HCT116 (cell line): ENCODE results near the gene SIT1. TPM values are rescaled to one million over a fixed set of nuclear protein-coding genes. Genes with fewer than 3 reads are reported as not detected.

Experiments
- ATAC-seq: fragments of 200-7000 bp; cut with Tn5 transposase; 2 replicates; pipeline ENCODE4 v1.9.1; 2020; ENCODE audit warnings: mild to moderate bottlenecking, moderate library complexity
- BruUV-seq: library from RNA; stranded (reverse); fragments of 400-500 nt; replicated peaks from 2 replicates; lab custom pipeline; 2021; lab: Mats Ljungman, UMichigan
- CTCF ChIA-PET: fragments of 300-600 bp; sonication (Branson Sonifier 250); formaldehyde crosslinking; loops from one replicate; lab custom pipeline; 2021; ENCODE audit warnings: antibody characterized with exemption; lab: Charles Lee
- POLR2A ChIA-PET: fragments of 300-600, 350-600 bp; sonication (Branson Sonifier 250); formaldehyde crosslinking; loops from one replicate; lab custom pipeline; 2021; ENCODE audit warnings: antibody characterized with exemption; lab: Charles Lee
- RAD21 ChIA-PET, 2 experiments: fragments of 300-600 bp; sonication (Branson Sonifier 250); formaldehyde crosslinking; loops; one replicate each; lab custom pipeline; 2023; ENCODE audit warnings: low total read pairs in 2 of 2; ENCODE audit not compliant: uncharacterized antibody in 2 of 2, unreplicated experiment in 2 of 2, low non-redundant PET in 1 of 2; lab: Charles Lee
- DNase-seq: peaks from one replicate; pipeline ENCODE4 v3.0.0-alpha.2; 2010; ENCODE audit warnings: low read depth, low spot score
- H2AFZ ChIP-seq: fragments of 200-600 bp; shearing (Covaris generic), sonication (generic); 2 replicates; pipeline ENCODE4 v1.6.1; 2017; ENCODE audit warnings: low read depth, mixed run types, mixed read lengths, antibody characterized with exemption, low read length; ENCODE audit not compliant: poor library complexity, severe bottlenecking
- H3K27ac ChIP-seq: 2 replicates; pipeline ENCODE4 v1.5.1; 2012; ENCODE audit warnings: low read depth, low read length
- H3K27me3 ChIP-seq: fragments of 200-600 bp; sonication (generic); 2 replicates; pipeline ENCODE4 v1.6.1; 2016; ENCODE audit warnings: mixed run types, low read length, mixed read lengths; ENCODE audit not compliant: insufficient read depth
- H3K36me3 ChIP-seq, 2 experiments: fragments of 200-500 bp in 1 of 2; fragments of 200-600 bp in 1 of 2; sonication (Bioruptor generic) in 1 of 2; sonication (generic) in 1 of 2; 2 replicates each; pipeline versions ENCODE4 v1.5.1 to v1.6.1; 2014 to 2016; ENCODE audit warnings: low read length in 2 of 2, inconsistent platforms in 1 of 2, mixed read lengths in 1 of 2, mixed run types in 1 of 2; ENCODE audit not compliant: insufficient read depth in 2 of 2, control insufficient read depth in 1 of 2
- H3K4me1 ChIP-seq, 2 experiments: fragments of 200-600 bp in 1 of 2; sonication (generic) in 1 of 2; 2 replicates each; pipeline versions ENCODE4 v1.5.1 to v1.6.1; 2012 to 2017; ENCODE audit warnings: low read length in 2 of 2, inconsistent platforms in 1 of 2, mild to moderate bottlenecking in 1 of 2, mixed read lengths in 1 of 2, mixed run types in 1 of 2, moderate library complexity in 1 of 2; ENCODE audit not compliant: insufficient read depth in 2 of 2, control insufficient read depth in 1 of 2
- H3K4me2 ChIP-seq: fragments of 200-600 bp; sonication (generic); 2 replicates; pipeline ENCODE4 v1.6.1; 2017; ENCODE audit warnings: mixed run types, low read length, mixed read lengths
- H3K4me3 ChIP-seq, 2 experiments: fragments of 200-600 bp in 1 of 2; sonication (generic) in 1 of 2; replicated peaks in 1 of 2; 2 replicates each; pipeline ENCODE4 v1.5.1; 2011 to 2016; ENCODE audit warnings: low read length in 2 of 2, control low read depth in 1 of 2, low read depth in 1 of 2, mild to moderate bottlenecking in 1 of 2, mixed read lengths in 1 of 2, mixed run types in 1 of 2
- H3K79me2 ChIP-seq: fragments of 200-600 bp; sonication (generic); 2 replicates; pipeline ENCODE4 v1.6.1; 2017; ENCODE audit warnings: mild to moderate bottlenecking, mixed run types, low read length, moderate library complexity, mixed read lengths; ENCODE audit not compliant: insufficient read depth
- H3K9ac ChIP-seq: fragments of 200-600 bp; sonication (generic); 2 replicates; pipeline ENCODE4 v1.6.1; 2016; ENCODE audit warnings: low read length, mixed read lengths
- H3K9me2 ChIP-seq: fragments of 200-600 bp; sonication (generic), shearing (Covaris generic); 2 replicates; pipeline ENCODE4 v1.6.1; 2017; ENCODE audit warnings: mixed run types, mild to moderate bottlenecking, moderate library complexity; ENCODE audit not compliant: insufficient read depth
- H3K9me3 ChIP-seq, 2 experiments: fragments of 200-500 bp in 1 of 2; fragments of 200-600 bp in 1 of 2; sonication (Bioruptor generic) in 1 of 2; sonication (generic) in 1 of 2; 2 replicates each; pipeline ENCODE4 v1.6.1; 2014 to 2017; ENCODE audit warnings: low read length in 2 of 2, mixed read lengths in 2 of 2, inconsistent platforms in 1 of 2, low read depth in 1 of 2, mild to moderate bottlenecking in 1 of 2, mixed run types in 1 of 2, moderate library complexity in 1 of 2; ENCODE audit not compliant: control insufficient read depth in 1 of 2, insufficient read depth in 1 of 2
- H4K20me1 ChIP-seq: fragments of 200-600 bp; sonication (generic), shearing (Covaris generic); 2 replicates; pipeline ENCODE4 v1.6.1; 2017; ENCODE audit warnings: mixed run types, mild to moderate bottlenecking, moderate library complexity; ENCODE audit not compliant: insufficient read depth
- CEBPB ChIP-seq: IDR thresholded peaks from 2 replicates; pipeline ENCODE4 v1.6.1; 2012; ENCODE audit warnings: low read depth
- EGR1 ChIP-seq: IDR thresholded peaks from 2 replicates; pipeline ENCODE4 v1.6.1; 2012; ENCODE audit warnings: low read depth
- EZH2phosphoT487 ChIP-seq: fragments of 200-600 bp; IDR thresholded peaks from 2 replicates; pipeline ENCODE4 v1.6.1; 2018; ENCODE audit warnings: antibody characterized with exemption, borderline replicate concordance
- JUND ChIP-seq: IDR thresholded peaks from 2 replicates; pipeline ENCODE4 v1.6.1; 2012
- POLR2A ChIP-seq: IDR thresholded peaks from 2 replicates; pipeline ENCODE4 v1.7.0; 2011; ENCODE audit warnings: borderline replicate concordance; ENCODE audit not compliant: insufficient read depth, insufficient read length; ENCODE audit errors: extremely low read depth
- POLR2AphosphoS5 ChIP-seq: IDR thresholded peaks from 2 replicates; pipeline ENCODE4 v1.6.1; 2011; ENCODE audit warnings: mild to moderate bottlenecking, low read depth, low read length, moderate library complexity
- RAD21 ChIP-seq: IDR thresholded peaks from 2 replicates; pipeline ENCODE4 v1.6.1; 2012; ENCODE audit warnings: low read depth, mild to moderate bottlenecking
- SIN3A ChIP-seq: IDR thresholded peaks from 2 replicates; pipeline ENCODE4 v1.6.1; 2012; ENCODE audit warnings: low read depth
- SP1 ChIP-seq: IDR thresholded peaks from 2 replicates; pipeline ENCODE4 v1.6.1; 2012; ENCODE audit warnings: low read depth
- SRF ChIP-seq: IDR thresholded peaks from 2 replicates; pipeline ENCODE4 v1.6.1; 2012; ENCODE audit warnings: low read depth
- TCF7L2 ChIP-seq: IDR thresholded peaks from 2 replicates; pipeline ENCODE4 v1.7.0; 2011; ENCODE audit warnings: borderline replicate concordance, inconsistent platforms; ENCODE audit not compliant: insufficient read depth, insufficient read length; ENCODE audit errors: extremely low read depth
- ZFX ChIP-seq: fragments of 450-650 bp; IDR thresholded peaks from 2 replicates; pipeline ENCODE4 v1.6.1; 2017
- ZNF274 ChIP-seq: fragments of 200-500 bp; sonication (Bioruptor generic); IDR thresholded peaks from 2 replicates; pipeline ENCODE4 v1.6.1; 2014; ENCODE audit warnings: mild to moderate bottlenecking, low read depth, low read length, inconsistent platforms
- intact Hi-C: fragments of 100-400 bp; cut with micrococcal nuclease; formaldehyde crosslinking; loops from 2 replicates; pipeline ENCODE4 v1.10.0; 2022
- total RNA-seq: library from RNA; stranded (reverse); gene quantifications from one replicate; pipeline ENCODE4 v1.2.1, GENCODE V29; 2021; ENCODE audit not compliant: unreplicated experiment
- TF ChIP-seq, protein P1 (sequence below): IDR thresholded peaks from 2 replicates; pipeline ENCODE4 v1.6.1; 2012
- TF ChIP-seq, protein P2 (sequence below), 3 experiments: fragments of 200-600 bp in 1 of 3; sonication (generic) in 1 of 3; IDR thresholded peaks in 2 of 3; conservative IDR thresholded peaks in 1 of 3; 2 replicates each; pipeline ENCODE4 v1.5.1; 2012 to 2017; ENCODE audit warnings: low read depth in 2 of 3, low read length in 2 of 3, antibody characterized with exemption in 1 of 3, borderline replicate concordance in 1 of 3, control low read depth in 1 of 3, mild to moderate bottlenecking in 1 of 3, mixed read lengths in 1 of 3, mixed run types in 1 of 3, moderate library complexity in 1 of 3; ENCODE audit not compliant: insufficient read depth in 1 of 3
- TF ChIP-seq, protein P3 (sequence below): IDR thresholded peaks from 2 replicates; pipeline ENCODE4 v1.6.1; 2011; ENCODE audit warnings: mild to moderate bottlenecking, low read length, moderate library complexity; ENCODE audit not compliant: insufficient replicate concordance; ENCODE audit errors: extremely low read depth
- TF ChIP-seq, protein P4 (sequence below): IDR thresholded peaks from 2 replicates; pipeline ENCODE4 v1.6.1; 2012; ENCODE audit warnings: low read depth
- TF ChIP-seq, protein P5 (sequence below): IDR thresholded peaks from 2 replicates; pipeline ENCODE4 v1.6.1; 2012

SIT1 gene
- total RNA-seq, 1 experiment from 2014 or later, result not detected

DNA sequence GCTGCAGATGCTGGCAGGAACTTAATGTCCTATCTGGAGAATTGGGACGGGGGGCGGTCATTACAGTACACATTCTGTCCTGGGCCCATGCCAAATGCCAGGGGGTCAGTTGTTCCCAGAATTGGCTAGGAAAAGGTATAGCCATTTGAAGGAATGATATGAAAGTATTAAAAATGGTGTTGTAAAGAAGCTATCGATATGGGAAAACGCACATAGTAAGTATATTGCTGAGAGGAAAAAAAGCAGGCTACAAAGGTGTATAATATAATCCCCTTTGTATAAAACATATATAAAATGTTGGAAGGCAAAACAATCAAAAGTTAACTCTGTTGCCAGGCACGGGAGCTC lies 14.7 kb upstream of the SIT1 start:
- Histone ChIP-seq H3K27ac (peak overlapping the region; percentile 88), H3K27me3 (no peaks in the 10 kb centered on the region)
- intact Hi-C loops, result no loop called here
- POLR2A ChIA-PET, result interaction anchor here (1.1 to 3.0 kb wide), 2 partner anchors 18 to 24 kb away, joined by 4 to 16 read pairs; partner anchors contain the start of gene TPM2
- TF ChIP-seq ZFX (no peak), TCF7L2 (no peak), SIN3A (no peak), ZNF274 (no peak), SRF (no peak), POLR2A (no peak), RAD21 (no peak), JUND (no peak), POLR2AphosphoS5 (no peak), SP1 (no peak), EGR1 (no peak), CEBPB (no peak), EZH2phosphoT487 (no peak)
- TF ChIP-seq, protein P1, sequence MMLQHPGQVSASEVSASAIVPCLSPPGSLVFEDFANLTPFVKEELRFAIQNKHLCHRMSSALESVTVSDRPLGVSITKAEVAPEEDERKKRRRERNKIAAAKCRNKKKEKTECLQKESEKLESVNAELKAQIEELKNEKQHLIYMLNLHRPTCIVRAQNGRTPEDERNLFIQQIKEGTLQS, result no peak
- TF ChIP-seq, protein P2, sequence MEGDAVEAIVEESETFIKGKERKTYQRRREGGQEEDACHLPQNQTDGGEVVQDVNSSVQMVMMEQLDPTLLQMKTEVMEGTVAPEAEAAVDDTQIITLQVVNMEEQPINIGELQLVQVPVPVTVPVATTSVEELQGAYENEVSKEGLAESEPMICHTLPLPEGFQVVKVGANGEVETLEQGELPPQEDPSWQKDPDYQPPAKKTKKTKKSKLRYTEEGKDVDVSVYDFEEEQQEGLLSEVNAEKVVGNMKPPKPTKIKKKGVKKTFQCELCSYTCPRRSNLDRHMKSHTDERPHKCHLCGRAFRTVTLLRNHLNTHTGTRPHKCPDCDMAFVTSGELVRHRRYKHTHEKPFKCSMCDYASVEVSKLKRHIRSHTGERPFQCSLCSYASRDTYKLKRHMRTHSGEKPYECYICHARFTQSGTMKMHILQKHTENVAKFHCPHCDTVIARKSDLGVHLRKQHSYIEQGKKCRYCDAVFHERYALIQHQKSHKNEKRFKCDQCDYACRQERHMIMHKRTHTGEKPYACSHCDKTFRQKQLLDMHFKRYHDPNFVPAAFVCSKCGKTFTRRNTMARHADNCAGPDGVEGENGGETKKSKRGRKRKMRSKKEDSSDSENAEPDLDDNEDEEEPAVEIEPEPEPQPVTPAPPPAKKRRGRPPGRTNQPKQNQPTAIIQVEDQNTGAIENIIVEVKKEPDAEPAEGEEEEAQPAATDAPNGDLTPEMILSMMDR (IDR thresholded peaks at IDR 0.05 in 2 of 3, conservative IDR thresholded peaks at IDR 0.05 in 1 of 3; ENCODE audit: borderline replicate concordance in 1 of 3, insufficient read depth in 1 of 3, low read depth in 2 of 3, low read length in 2 of 3), result no peak
- TF ChIP-seq, protein P3, sequence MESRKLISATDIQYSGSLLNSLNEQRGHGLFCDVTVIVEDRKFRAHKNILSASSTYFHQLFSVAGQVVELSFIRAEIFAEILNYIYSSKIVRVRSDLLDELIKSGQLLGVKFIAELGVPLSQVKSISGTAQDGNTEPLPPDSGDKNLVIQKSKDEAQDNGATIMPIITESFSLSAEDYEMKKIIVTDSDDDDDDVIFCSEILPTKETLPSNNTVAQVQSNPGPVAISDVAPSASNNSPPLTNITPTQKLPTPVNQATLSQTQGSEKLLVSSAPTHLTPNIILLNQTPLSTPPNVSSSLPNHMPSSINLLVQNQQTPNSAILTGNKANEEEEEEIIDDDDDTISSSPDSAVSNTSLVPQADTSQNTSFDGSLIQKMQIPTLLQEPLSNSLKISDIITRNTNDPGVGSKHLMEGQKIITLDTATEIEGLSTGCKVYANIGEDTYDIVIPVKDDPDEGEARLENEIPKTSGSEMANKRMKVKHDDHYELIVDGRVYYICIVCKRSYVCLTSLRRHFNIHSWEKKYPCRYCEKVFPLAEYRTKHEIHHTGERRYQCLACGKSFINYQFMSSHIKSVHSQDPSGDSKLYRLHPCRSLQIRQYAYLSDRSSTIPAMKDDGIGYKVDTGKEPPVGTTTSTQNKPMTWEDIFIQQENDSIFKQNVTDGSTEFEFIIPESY, result no peak
- TF ChIP-seq, protein P4, sequence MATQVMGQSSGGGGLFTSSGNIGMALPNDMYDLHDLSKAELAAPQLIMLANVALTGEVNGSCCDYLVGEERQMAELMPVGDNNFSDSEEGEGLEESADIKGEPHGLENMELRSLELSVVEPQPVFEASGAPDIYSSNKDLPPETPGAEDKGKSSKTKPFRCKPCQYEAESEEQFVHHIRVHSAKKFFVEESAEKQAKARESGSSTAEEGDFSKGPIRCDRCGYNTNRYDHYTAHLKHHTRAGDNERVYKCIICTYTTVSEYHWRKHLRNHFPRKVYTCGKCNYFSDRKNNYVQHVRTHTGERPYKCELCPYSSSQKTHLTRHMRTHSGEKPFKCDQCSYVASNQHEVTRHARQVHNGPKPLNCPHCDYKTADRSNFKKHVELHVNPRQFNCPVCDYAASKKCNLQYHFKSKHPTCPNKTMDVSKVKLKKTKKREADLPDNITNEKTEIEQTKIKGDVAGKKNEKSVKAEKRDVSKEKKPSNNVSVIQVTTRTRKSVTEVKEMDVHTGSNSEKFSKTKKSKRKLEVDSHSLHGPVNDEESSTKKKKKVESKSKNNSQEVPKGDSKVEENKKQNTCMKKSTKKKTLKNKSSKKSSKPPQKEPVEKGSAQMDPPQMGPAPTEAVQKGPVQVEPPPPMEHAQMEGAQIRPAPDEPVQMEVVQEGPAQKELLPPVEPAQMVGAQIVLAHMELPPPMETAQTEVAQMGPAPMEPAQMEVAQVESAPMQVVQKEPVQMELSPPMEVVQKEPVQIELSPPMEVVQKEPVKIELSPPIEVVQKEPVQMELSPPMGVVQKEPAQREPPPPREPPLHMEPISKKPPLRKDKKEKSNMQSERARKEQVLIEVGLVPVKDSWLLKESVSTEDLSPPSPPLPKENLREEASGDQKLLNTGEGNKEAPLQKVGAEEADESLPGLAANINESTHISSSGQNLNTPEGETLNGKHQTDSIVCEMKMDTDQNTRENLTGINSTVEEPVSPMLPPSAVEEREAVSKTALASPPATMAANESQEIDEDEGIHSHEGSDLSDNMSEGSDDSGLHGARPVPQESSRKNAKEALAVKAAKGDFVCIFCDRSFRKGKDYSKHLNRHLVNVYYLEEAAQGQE, result no peak
- TF ChIP-seq, protein P5, sequence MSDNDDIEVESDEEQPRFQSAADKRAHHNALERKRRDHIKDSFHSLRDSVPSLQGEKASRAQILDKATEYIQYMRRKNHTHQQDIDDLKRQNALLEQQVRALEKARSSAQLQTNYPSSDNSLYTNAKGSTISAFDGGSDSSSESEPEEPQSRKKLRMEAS, result no peak
- TF ChIP-seq, all 23 proteins: peak for 0
- DNase-seq (no peak), ATAC-seq (no peak)
- peak overlapping the region; percentile 87 for H3K4me2 ChIP-seq
- H4K20me1 ChIP-seq, result no peaks in the 10 kb centered on the region
- ChIA-PET RAD21 (no interaction called here), CTCF (interaction anchor here (1.0 to 2.0 kb wide), 3 partner anchors 31 to 67 kb away, joined by 4 to 11 read pairs (median 6); partner anchors contain the start of genes CREB3 and TLN1)
- peaks cover 27 to 64% of the 10 kb centered on the region in 2 experiments; a peak in 3 of 4 replicates for H3K4me1 ChIP-seq
- no peaks in the 10 kb centered on the region for H3K9me2 ChIP-seq
- TSS peak; percentile 56 for BruUV-seq
- peaks cover 28% of the 10 kb centered on the region; the same call in 1 of the 2 replicates for H3K79me2 ChIP-seq
- H3K36me3 ChIP-seq, result peaks cover 5 to 23% of the 10 kb centered on the region in 2 experiments; a peak in 3 of 4 replicates
- H2AFZ ChIP-seq, result no peak overlapping the region
- peak overlapping the region; percentile 91 to 93 for H3K4me3 ChIP-seq
- H3K9me3 ChIP-seq, result no peaks in the 10 kb centered on the region
- H3K9ac ChIP-seq, result peak overlapping the region; percentile 96
